Left colon (tissue), 2 donors: ENCODE results near the gene ANKRD34A. TPM values are rescaled to one million over a fixed set of nuclear protein-coding genes. Genes with fewer than 3 reads are reported as not detected.
"Not testable (repeated sequence)": the region's sequence is repeated elsewhere in the genome, so short reads cannot be mapped to it uniquely, and the experiment has no call there.

ENCODE experiments used
- ATAC-seq: fragments of 200-7000 bp; cut with Tn5 transposase; one replicate; pipeline ENCODE4 v1.9.1; 2020; ENCODE audit warnings: mild to moderate bottlenecking, moderate library complexity
- DNase-seq, 2 donors: peaks; one replicate each; pipeline ENCODE4 v3.0.0-alpha.2; 2020
- intact Hi-C, 2 donors: fragments of 100-400 bp; cut with DNase I in 1 of 2; cut with micrococcal nuclease in 1 of 2; formaldehyde crosslinking; loops; one replicate each; pipeline versions ENCODE4 v1.11.2 to v1.14.0; 2022; cut with DNase I, micrococcal nuclease
- total RNA-seq, 2 donors: library from RNA; stranded (reverse); fragmentation: NEBNext Ultra II Directional; extraction: Animal tissue kit (Norgen Biotek cat#: 25700); gene quantifications; one replicate each; pipeline ENCODE4 v1.2.1, GENCODE V29; 2021
- donor health status: DM: no; HTN: no; CAD: no.
- donor health status: DM: yes; HTN: yes; CAD: no.

The ANKRD34A gene
- total RNA-seq, 2 donors from 2014 or later, result 0.27 to 0.42 TPM

DNA sequence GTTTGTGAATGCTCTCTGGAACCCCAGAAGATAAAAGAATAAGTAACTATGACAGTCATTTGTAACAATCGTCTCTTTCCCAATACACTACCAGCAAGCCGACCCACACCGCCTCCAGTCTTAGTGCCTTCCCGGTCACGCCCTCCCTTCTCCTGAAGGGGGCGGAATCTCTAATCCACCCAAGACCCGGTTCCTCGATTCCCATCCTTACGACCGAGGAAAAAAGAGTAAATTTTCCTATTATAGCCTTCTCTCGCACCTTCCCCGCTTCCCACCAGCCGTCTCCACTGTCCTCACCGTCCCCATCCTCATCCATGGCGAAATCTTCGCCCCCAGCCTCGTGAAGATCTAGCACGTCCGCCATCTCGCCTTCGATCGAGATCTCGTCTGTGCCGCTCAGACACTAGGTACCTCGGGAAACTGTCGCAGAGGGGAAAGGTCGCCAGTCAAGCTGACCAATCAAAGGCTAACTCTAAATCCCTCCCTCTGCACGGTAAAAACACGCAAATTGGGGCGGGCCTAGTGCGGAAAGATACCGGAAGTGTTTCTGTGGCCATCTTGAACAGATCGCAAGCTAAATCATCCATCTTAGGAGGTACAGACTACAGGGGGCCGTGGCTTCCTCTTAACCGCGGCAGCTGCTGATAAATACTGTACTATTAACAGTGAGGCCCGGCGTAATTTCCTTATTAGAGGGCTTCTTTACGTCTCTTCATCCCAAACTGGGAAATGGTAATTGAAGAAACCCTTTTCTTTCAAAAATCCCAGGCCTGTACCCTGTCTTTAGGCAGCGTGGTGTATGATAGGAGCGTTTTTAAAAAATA lies 37.1 kb downstream of the ANKRD34A start, which contains the start of gene RBM8A:
TSS of gene RBM8A (minus strand) at position 422 of the 824 bp plus-strand sequence. CDS start at position 364, 58 bp downstream.
- DNase-seq, result peak; percentile 92 to 97
- ATAC-seq, result peak; percentile 98
- intact Hi-C loops, result no loop called here

DNA sequence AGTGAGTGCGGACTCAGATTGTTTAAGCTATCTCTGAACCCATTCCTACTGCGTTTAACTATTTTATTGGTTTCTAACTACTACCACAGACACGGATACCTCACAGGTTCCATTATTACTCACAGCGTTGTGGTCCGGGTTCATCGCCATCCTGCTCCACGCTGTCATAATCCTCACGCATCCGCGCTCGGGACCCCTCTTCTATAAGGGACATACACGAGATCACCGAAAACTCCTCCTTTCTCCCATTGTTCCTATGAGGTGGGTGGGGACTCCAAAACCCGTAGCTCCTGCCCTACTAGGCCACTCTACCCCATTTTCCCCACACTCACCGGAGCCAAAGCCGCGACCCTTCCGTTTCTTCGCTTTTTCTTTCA lies 37.7 kb downstream of the ANKRD34A start:
- intact Hi-C loops, result no loop called here
- DNase-seq (no peak), ATAC-seq (peak; percentile 9)

DNA sequence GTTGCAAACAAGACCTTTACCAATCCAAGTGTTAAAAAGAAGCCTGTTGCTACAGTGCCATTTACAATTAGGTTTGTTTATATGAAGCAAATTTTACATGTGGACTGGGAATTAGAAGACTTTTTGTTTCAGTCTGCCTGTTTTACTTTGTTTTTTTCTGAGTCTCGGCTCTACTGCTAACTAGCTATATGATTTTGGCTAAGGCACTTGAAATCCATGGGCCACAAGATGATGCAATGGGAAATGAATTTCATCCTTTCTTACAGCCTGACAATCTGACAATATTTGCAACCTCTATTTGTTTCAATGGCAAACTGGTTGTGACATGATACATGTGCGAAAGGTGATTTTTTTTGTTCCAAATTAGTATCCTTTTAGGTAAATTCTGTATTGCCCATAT lies 42.1 kb downstream of the ANKRD34A start:
- no peak for DNase-seq
- intact Hi-C loops, result no loop called here
- no peak for ATAC-seq

DNA sequence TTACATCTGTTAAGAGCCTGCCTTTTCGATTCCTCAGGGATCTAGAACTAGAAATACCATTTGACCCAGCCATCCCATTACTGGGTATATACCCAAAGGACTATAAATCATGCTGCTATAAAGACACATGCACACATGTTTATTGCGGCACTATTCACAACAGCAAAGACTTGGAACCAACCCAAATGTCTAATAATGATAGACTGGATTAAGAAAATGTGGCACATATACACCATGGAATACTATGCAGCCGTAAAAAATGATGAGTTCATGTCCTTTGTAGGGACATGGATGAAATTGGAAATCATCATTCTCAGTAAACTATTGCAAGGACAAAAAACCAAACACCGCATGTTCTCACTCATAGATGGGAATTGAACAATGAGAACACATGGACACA lies 44.1 kb downstream of the ANKRD34A start:
- intact Hi-C loops, ATAC-seq: not testable (repeated sequence)

DNA sequence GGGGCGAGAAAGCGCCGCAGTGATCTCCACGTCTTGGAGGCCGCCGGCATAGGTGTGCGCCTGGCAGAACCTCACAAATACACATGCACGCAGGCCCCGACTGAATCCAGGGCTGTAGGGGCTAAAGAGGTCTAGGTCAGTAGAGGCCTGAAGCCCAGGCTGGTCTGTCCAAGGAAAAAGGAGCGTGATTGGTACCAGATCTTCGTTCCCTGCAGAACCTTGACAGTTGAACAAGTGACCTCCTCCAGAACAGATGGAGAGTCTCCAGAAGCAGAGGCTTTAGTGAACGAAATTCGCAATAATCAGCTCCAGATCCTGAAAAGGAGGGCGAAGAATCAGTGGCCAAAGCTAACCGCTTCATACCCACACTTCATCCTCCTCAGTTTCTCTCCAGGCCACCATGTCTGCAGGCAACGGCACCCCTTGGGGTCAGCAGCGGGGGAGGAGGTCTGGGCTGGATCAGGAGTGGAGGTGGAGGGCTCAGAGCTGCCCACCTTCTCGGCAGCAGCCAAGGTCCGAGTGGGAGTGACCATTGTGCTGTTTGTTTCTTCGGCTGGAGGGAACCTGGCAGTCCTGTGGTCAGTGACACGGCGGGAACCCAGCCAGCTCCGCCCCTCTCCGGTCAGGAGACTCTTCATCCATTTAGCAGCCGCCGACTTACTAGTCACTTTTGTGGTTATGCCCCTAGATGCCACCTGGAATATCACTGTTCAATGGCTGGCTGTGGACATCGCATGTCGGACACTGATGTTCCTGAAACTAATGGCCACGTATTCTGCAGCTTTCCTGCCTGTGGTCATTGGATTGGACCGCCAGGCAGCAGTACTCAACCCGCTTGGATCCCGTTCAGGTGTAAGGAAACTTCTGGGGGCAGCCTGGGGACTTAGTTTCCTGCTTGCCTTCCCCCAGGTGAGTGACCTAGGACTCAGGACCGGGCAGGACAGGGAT lies 45.1 kb downstream of the ANKRD34A start:
- peak; percentile 75 to 78 for DNase-seq
- ATAC-seq, result peak; percentile 89
- intact Hi-C loops, result loop anchor here in 1 of 2 donors (10.0 kb wide), 1 partner anchor 46 kb away; the partner anchor contains the start of genes ANKRD34A and POLR3GL

More for the DNA sequence above, 44.1 kb downstream of the ANKRD34A start:
- not testable (repeated sequence) for DNase-seq

DNA sequence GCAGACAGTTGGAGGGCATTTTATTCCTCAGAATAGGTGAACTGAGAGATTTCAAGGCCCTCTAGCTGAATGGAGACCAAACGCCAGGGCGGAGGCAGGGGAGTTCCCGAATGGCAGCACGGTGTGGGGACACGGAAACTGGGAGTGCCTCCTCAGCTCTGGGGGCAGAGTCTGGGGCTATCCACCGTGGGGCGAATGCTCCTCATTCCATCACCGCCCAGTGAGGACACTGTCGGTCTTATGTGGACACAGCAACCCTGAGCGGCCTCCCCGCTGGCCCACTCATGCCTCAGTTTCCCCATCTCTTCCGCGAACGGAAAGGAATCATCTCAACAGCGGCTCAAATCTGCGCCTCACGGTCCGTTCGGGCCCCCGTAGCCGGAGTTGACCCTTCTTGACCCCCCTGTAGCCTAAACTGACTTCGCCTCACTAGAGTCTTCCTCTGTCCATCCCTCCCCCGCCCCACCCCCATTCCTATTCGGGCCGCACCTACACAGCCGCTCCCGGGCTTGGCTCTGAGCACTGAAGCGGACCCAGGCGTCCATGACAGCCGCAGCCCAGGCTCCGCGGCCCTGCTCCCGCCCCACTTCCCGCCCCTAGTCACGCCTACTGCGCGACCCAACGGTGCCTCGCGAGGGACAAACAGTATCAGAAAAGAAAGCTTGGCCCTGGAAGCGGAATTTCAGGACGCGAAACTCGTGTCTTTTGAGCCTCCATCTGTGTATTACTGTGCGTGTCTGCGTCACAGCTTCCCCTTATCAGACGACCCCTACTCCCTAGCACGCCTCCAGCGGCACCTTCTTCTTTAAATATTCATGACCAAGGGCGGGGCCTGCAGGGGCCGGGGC lies 46.0 kb downstream of the ANKRD34A start, which contains the start of gene PEX11B:
TSS of gene PEX11B (minus strand) at position 574 of the 848 bp plus-strand sequence. CDS start at position 545, 29 bp downstream.
- DNase-seq (peak; percentile 89 to 93), ATAC-seq (peak; percentile 93)
- intact Hi-C loops, result loop anchor here in 1 of 2 donors (10.0 kb wide), 1 partner anchor 46 kb away; the partner anchor contains the start of genes ANKRD34A and POLR3GL

DNA sequence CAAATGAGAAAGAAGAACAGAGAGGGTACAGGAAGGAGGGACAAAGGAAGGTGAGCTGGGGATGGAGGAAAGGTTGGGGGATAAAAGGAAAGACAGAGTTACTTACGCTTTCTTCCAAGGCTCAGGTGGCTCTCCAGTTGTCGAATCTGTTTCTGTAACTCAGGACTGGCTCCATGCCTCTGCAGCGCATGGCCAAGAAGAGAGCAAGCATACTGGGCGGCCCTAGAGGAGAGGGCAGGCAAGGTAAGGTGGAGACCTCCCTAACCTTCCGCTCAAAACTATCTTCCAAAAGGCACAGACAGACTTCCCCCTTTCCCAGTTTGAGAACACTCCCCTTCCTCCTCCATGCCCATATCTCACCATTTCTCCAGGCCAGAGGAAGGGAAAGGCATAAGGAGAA lies 46.8 kb downstream of the ANKRD34A start:
- no peak for ATAC-seq
- intact Hi-C loops, result loop anchor here in 1 of 2 donors (10.0 kb wide), 1 partner anchor 47 kb away; the partner anchor contains the start of genes ANKRD34A and POLR3GL

DNA sequence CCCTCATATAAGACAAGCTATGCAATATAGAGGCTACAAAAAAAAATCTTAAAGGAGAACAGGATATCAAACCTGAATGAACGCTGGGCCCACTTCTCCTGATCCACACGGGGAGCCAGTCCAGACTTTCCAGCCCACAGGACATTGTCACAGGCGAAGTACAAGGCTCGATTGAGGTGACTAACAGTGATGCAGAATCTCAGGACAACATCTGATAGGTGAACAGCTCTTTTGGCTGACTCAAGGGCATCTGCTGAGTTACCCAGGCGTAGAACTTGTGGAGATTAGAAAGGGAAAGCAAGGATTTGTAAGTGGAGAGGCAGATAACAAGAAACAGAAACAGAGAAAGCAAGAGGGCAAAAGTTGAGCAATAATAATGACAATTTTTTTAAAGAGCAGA lies 47.6 kb downstream of the ANKRD34A start:
- ATAC-seq (no peak), DNase-seq (no peak)
- intact Hi-C loops, result loop anchor here in 1 of 2 donors (10.0 kb wide), 1 partner anchor 48 kb away; the partner anchor contains the start of genes ANKRD34A and POLR3GL

More for the DNA sequence above, 46.8 kb downstream of the ANKRD34A start:
- DNase-seq, result no peak

DNA sequence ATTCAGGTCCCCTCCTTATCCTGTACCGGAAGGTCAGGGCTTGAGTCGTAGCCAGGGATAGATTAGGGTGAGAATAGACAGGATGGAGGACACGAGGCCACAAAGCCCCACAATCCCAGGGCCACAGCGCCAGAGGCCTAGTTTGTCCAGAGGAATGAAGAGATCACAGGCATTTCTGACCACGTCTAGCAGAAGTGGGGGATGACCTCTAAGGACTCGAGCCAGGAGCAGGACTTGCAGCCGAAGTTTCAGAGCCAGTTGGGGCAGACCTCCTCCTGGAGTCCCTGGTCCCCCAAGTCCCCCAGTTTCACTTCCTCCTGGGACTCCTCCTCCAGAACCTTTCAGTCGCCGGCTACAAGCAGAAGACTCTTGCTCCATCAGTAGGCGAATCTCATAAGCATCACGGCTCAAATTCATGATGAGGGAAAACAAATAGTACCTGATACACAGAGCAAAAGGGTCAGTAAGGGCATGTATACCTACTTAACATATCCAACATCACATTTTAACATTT lies 52.2 kb downstream of the ANKRD34A start:
- DNase-seq, result no peak
- intact Hi-C loops, result loop anchor here in 1 of 2 donors (10.0 kb wide), 1 partner anchor 53 kb away; the partner anchor contains the start of genes ANKRD34A and POLR3GL
- ATAC-seq, result no peak

Other genes starting within 250 kb of the ANKRD34A start
- gene CD160, start 245.1 kb downstream of the ANKRD34A start, total RNA-seq, result under 1 TPM; 0.73 to 0.92 TPM
- gene RNF115, start 140.5 kb downstream of the ANKRD34A start, total RNA-seq, result 1 to 10 TPM; 7.4 to 7.7 TPM
- 10 to 100 TPM; 18.4 to 20.3 TPM for gene POLR3C, start 140.4 kb downstream of the ANKRD34A start, total RNA-seq
- gene NUDT17, start 118.9 kb downstream of the ANKRD34A start, total RNA-seq, result 1 to 10 TPM; 1.3 TPM
- 10 to 100 TPM; 11.0 to 11.4 TPM for gene PIAS3, start 105.5 kb downstream of the ANKRD34A start, total RNA-seq
- under 1 TPM; 0.12 to 0.53 TPM for gene ANKRD35, start 78.7 kb downstream of the ANKRD34A start, total RNA-seq
- gene ITGA10, start 54.5 kb downstream of the ANKRD34A start, total RNA-seq, result 1 to 10 TPM in 1 of 2 donors, under 1 TPM in 1; 0.84 to 1.7 TPM
- 10 to 100 TPM; 33.8 to 37.1 TPM for gene PEX11B, start 45.9 kb downstream of the ANKRD34A start, total RNA-seq
- gene RBM8A, start 37.1 kb downstream of the ANKRD34A start, total RNA-seq, result 10 to 100 TPM; 86.9 to 94.1 TPM
- gene LIX1L, start 6.6 kb downstream of the ANKRD34A start, total RNA-seq, result 1 to 10 TPM; 4.2 to 9.0 TPM
- gene POLR3GL, start 115 bp upstream of the ANKRD34A start, total RNA-seq, result 10 to 100 TPM; 13.6 to 17.0 TPM
- 100 to 1,000 TPM; 550 to 720 TPM for gene TXNIP, start 32.0 kb upstream of the ANKRD34A start, total RNA-seq
- gene HJV, start 57.2 kb upstream of the ANKRD34A start, total RNA-seq, result not detected
- 1 to 10 TPM; 2.2 to 2.4 TPM for gene NBPF10, start 180.2 kb upstream of the ANKRD34A start, total RNA-seq